Transverse colon (tissue), 4 donors: ENCODE results near the gene HMGN2.

Experiments used
- CTCF ChIP-seq, 5 experiments: fragments of 200-600 bp in 3 of 5; fragments of 450-650 bp in 2 of 5; sonication (generic) in 3 of 5; IDR thresholded peaks; 1 replicate in 2 of 5; 2 replicates in 3 of 5; pipeline ENCODE4 v1.5.1; 2016 to 2017; ENCODE audit warnings: antibody characterized with exemption in 5 of 5, inconsistent platforms in 3 of 5, mild to moderate bottlenecking in 2 of 5, moderate library complexity in 1 of 5
- EP300 ChIP-seq: sonication (generic); formaldehyde crosslinking; IDR thresholded peaks from one replicate; pipeline ENCODE4 v1.6.1; 2017; ENCODE audit warnings: antibody characterized with exemption, low read depth
- POLR2AphosphoS5 ChIP-seq, 3 donors: sonication (generic); formaldehyde crosslinking; IDR thresholded peaks; one replicate each; pipeline ENCODE4 v1.6.1; 2016; ENCODE audit warnings: antibody characterized with exemption in 3 of 3

- TF ChIP-seq EP300 (no peak), POLR2AphosphoS5 (IDR thresholded peaks at IDR 0.05) (no peak), CTCF (IDR thresholded peaks at IDR 0.05) (no peak)
Observed at GRCh38 chr1:26478159-26478558, 5.9 kb downstream of the HMGN2 start.
